SKM-1 (cell line): ENCODE results near the gene CPB2.

Experiments
- DNase-seq: peaks from one replicate; lab custom pipeline; 2025; ENCODE audit not compliant: unreplicated experiment; lab: John Stamatoyannopoulos, UW

The CPB2 gene

GRCh38 chr13:46104868-46105267 lies at the start of gene CPB2:
Gene CPB2, minus strand, starts transcription at chr13:46105033. Its CDS starts 24 bp downstream, at chr13:46105009.
- DNase-seq, result no peak

- no peak for DNase-seq
Measured at GRCh38 chr13:46154136-46154801, 49.4 kb upstream of the CPB2 start.

GRCh38 chr13:46152627-46153328 lies 47.9 kb upstream of the CPB2 start:
- no peak for DNase-seq

- no peak for DNase-seq
Measured at GRCh38 chr13:46150134-46150693, 45.4 kb upstream of the CPB2 start.

GRCh38 chr13:46149272-46150133 lies 44.7 kb upstream of the CPB2 start:
- DNase-seq, result no peak

- DNase-seq, result no peak
Measured at GRCh38 chr13:46146898-46147297, 42.1 kb upstream of the CPB2 start.

GRCh38 chr13:46145950-46146349 lies 41.1 kb upstream of the CPB2 start:
- DNase-seq, result no peak

GRCh38 chr13:46145135-46145534 lies 40.3 kb upstream of the CPB2 start:
- no peak for DNase-seq

GRCh38 chr13:46143184-46143701 lies 38.4 kb upstream of the CPB2 start:
- DNase-seq, result no peak

- DNase-seq, result no peak
Measured at GRCh38 chr13:46142776-46143175, 37.9 kb upstream of the CPB2 start.

GRCh38 chr13:46140044-46140443 lies 35.2 kb upstream of the CPB2 start:
- DNase-seq, result no peak

- no peak for DNase-seq
Measured at GRCh38 chr13:46137627-46138317, 32.9 kb upstream of the CPB2 start.

- DNase-seq, result no peak
Measured at GRCh38 chr13:46136688-46137087, 31.9 kb upstream of the CPB2 start.

- no peak for DNase-seq
Measured at GRCh38 chr13:46134961-46135522, 30.2 kb upstream of the CPB2 start.

- no peak for DNase-seq
Measured at GRCh38 chr13:46134494-46134893, 29.7 kb upstream of the CPB2 start.

GRCh38 chr13:46132109-46132508 lies 27.3 kb upstream of the CPB2 start:
- no peak for DNase-seq

- no peak for DNase-seq
Measured at GRCh38 chr13:46131705-46132104, 26.9 kb upstream of the CPB2 start.

GRCh38 chr13:46129955-46130618 lies 25.3 kb upstream of the CPB2 start:
- no peak for DNase-seq

- DNase-seq, result no peak
Measured at GRCh38 chr13:46129124-46129523, 24.3 kb upstream of the CPB2 start.
